KBM-7 (cell line): ENCODE data around the gene ZBTB46.
"Not testable (repeated sequence)": the region's sequence is repeated elsewhere in the genome, so short reads cannot be mapped to it uniquely, and the experiment has no call there.

ENCODE experiments used
- DNase-seq: peaks from one replicate; pipeline ENCODE4 v3.0.0-alpha.2; 2015
- in situ Hi-C: fragments of 300-500 bp; cut with MboI; formaldehyde crosslinking; loops from 2 replicates; pipeline ENCODE4 v1.14.3; 2020; ENCODE audit warnings: low sequenced_read_pairs, low pct_unique_long_range_greater_than_20kb, mixed read lengths

Gene ZBTB46

GRCh38 chr20:63823691-63824311 is 7.3 kb downstream of the ZBTB46 start:
- in situ Hi-C loops: no loop called here
- no peak for DNase-seq

GRCh38 chr20:63822276-63822696 is 8.8 kb downstream of the ZBTB46 start:
- DNase-seq: peak; percentile 93
- in situ Hi-C loops: no loop called here

- peak; percentile 75 for DNase-seq
- in situ Hi-C loops: no loop called here
These were observed 9.3 kb downstream of the ZBTB46 start for GRCh38 chr20:63821811-63822210.

GRCh38 chr20:63819224-63819921 is 11.7 kb downstream of the ZBTB46 start:
- in situ Hi-C loops: no loop called here
- no peak for DNase-seq

GRCh38 chr20:63815615-63816253 is 15.3 kb downstream of the ZBTB46 start:
- in situ Hi-C loops: no loop called here
- no peak for DNase-seq

- in situ Hi-C loops: no loop called here
- no peak for DNase-seq
These were observed 16.0 kb downstream of the ZBTB46 start for GRCh38 chr20:63814891-63815614.

- in situ Hi-C loops: no loop called here
These were observed 19.6 kb downstream of the ZBTB46 start for GRCh38 chr20:63811491-63811875.

GRCh38 chr20:63810730-63811490 is 20.2 kb downstream of the ZBTB46 start:
- in situ Hi-C loops: no loop called here
- DNase-seq: no peak

More at GRCh38 chr20:63811491-63811875, 19.6 kb downstream of the ZBTB46 start:
- no peak for DNase-seq

GRCh38 chr20:63809856-63810255 is 21.2 kb downstream of the ZBTB46 start:
- DNase-seq: no peak
- in situ Hi-C loops: no loop called here

- in situ Hi-C loops: no loop called here
- no peak for DNase-seq
These were observed 21.9 kb downstream of the ZBTB46 start for GRCh38 chr20:63808964-63809674.

GRCh38 chr20:63808145-63808724 is 22.8 kb downstream of the ZBTB46 start:
- no peak for DNase-seq
- in situ Hi-C loops: no loop called here

GRCh38 chr20:63807654-63808053 is 23.4 kb downstream of the ZBTB46 start:
- DNase-seq: no peak
- in situ Hi-C loops: no loop called here

GRCh38 chr20:63804308-63804636 is 26.8 kb downstream of the ZBTB46 start:
- no peak for DNase-seq
- in situ Hi-C loops: no loop called here

GRCh38 chr20:63802469-63803240 is 28.4 kb downstream of the ZBTB46 start:
- DNase-seq: no peak
- in situ Hi-C loops: no loop called here

GRCh38 chr20:63801174-63801573 is 29.9 kb downstream of the ZBTB46 start:
- in situ Hi-C loops, DNase-seq: not testable (repeated sequence)

- in situ Hi-C loops, DNase-seq: not testable (repeated sequence)
These were observed 30.7 kb downstream of the ZBTB46 start for GRCh38 chr20:63800411-63800810.

- DNase-seq, in situ Hi-C loops: not testable (repeated sequence)
These were observed 31.9 kb downstream of the ZBTB46 start for GRCh38 chr20:63799127-63799526.

- in situ Hi-C loops: not testable (repeated sequence)
These were observed 33.9 kb downstream of the ZBTB46 start for GRCh38 chr20:63797175-63797574.

More at GRCh38 chr20:63797175-63797574, 33.9 kb downstream of the ZBTB46 start:
- not testable (repeated sequence) for DNase-seq
